ENCODE data around the gene BABAM2.
A peak's percentile ranks its signal among the peaks of the same experiment; 100 is the strongest.

Gene BABAM2

GRCh38 chr2:28135799-28136198 is 245.3 kb downstream of the BABAM2 start:
- DNase-seq: no peak

- no peak for DNase-seq
These were observed 246.0 kb downstream of the BABAM2 start for GRCh38 chr2:28136556-28136955.

GRCh38 chr2:28137221-28137620 is 246.7 kb downstream of the BABAM2 start:
- DNase-seq: no peak

- no peak for DNase-seq
These were observed 251.9 kb downstream of the BABAM2 start for GRCh38 chr2:28142386-28142785.

- DNase-seq: no peak
These were observed 257.5 kb downstream of the BABAM2 start for GRCh38 chr2:28148000-28148399.

GRCh38 chr2:28148566-28148965 is 258.0 kb downstream of the BABAM2 start:
- DNase-seq: no peak

- no peak for DNase-seq
These were observed 259.8 kb downstream of the BABAM2 start for GRCh38 chr2:28150236-28150915.

GRCh38 chr2:28150994-28151393 is 260.5 kb downstream of the BABAM2 start:
- DNase-seq: no peak

- no peak for DNase-seq
These were observed 262.2 kb downstream of the BABAM2 start for GRCh38 chr2:28152585-28153280.

GRCh38 chr2:28153851-28154250 is 263.3 kb downstream of the BABAM2 start:
- DNase-seq: no peak

- no peak for DNase-seq
These were observed 264.6 kb downstream of the BABAM2 start for GRCh38 chr2:28155086-28155485.

GRCh38 chr2:28155627-28156026 is 265.1 kb downstream of the BABAM2 start:
- DNase-seq: peak; percentile 8 to 19

GRCh38 chr2:28158791-28159190 is 268.3 kb downstream of the BABAM2 start:
- no peak for DNase-seq

- DNase-seq: no peak
These were observed 270.5 kb downstream of the BABAM2 start for GRCh38 chr2:28160986-28161425.

GRCh38 chr2:28161466-28161865 is 270.9 kb downstream of the BABAM2 start:
- no peak for DNase-seq

- DNase-seq: no peak
These were observed 272.0 kb downstream of the BABAM2 start for GRCh38 chr2:28162564-28162963.

GRCh38 chr2:28163028-28163427 is 272.5 kb downstream of the BABAM2 start:
- DNase-seq: no peak

- no peak for DNase-seq
These were observed 273.2 kb downstream of the BABAM2 start for GRCh38 chr2:28163627-28164279.

- DNase-seq: no peak
These were observed 273.8 kb downstream of the BABAM2 start for GRCh38 chr2:28164280-28164801.

GRCh38 chr2:28165087-28165635 is 274.6 kb downstream of the BABAM2 start:
- no peak for DNase-seq

- DNase-seq: no peak
These were observed 276.4 kb downstream of the BABAM2 start for GRCh38 chr2:28166956-28167355.

GRCh38 chr2:28168376-28168775 is 277.8 kb downstream of the BABAM2 start:
- no peak for DNase-seq

GRCh38 chr2:28169492-28169891 is 279.0 kb downstream of the BABAM2 start:
- DNase-seq: no peak

Measured in AML-193 (cell line).